HG03175 (cell line): ENCODE results near the gene SLC9C2.
"Not testable (repeated sequence)": the region's sequence is repeated elsewhere in the genome, so short reads cannot be mapped to it uniquely, and the experiment has no call there.

Experiments used
- ATAC-seq: cut with Tn5 transposase; IDR thresholded peaks from one replicate; pipeline ENCODE4 v1.9.1; 2021; ENCODE audit warnings: mild to moderate bottlenecking, moderate library complexity; ENCODE audit not compliant: unreplicated experiment

The SLC9C2 gene

GRCh38 chr1:173590557-173590956 is 12.3 kb downstream of the SLC9C2 start:
- ATAC-seq, result no peak

GRCh38 chr1:173581383-173582079 is 21.3 kb downstream of the SLC9C2 start:
- ATAC-seq, result no peak

- no peak for ATAC-seq
Measured at GRCh38 chr1:173580658-173581057, 22.2 kb downstream of the SLC9C2 start.

GRCh38 chr1:173580071-173580470 is 22.8 kb downstream of the SLC9C2 start:
- no peak for ATAC-seq

DNA sequence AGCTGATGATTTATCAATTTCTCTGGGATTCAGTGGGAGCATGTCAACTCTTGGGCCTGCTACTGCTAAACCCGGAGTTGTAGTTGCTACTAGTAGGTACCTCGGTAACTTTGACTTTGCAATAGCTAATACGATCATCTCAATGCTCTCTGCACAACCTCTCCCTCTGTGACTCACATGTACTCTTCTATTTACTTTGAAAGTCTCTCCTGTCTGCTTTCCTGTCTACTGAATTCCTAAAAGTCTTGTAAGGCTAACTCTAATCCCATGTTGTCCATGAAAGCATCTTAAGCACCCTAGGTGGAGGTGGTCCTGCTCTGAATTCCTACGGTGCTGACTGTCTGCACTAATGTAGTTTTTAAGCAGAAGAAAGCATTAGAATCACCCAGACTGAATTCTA is 29.3 kb downstream of the SLC9C2 start:
- no peak for ATAC-seq

DNA sequence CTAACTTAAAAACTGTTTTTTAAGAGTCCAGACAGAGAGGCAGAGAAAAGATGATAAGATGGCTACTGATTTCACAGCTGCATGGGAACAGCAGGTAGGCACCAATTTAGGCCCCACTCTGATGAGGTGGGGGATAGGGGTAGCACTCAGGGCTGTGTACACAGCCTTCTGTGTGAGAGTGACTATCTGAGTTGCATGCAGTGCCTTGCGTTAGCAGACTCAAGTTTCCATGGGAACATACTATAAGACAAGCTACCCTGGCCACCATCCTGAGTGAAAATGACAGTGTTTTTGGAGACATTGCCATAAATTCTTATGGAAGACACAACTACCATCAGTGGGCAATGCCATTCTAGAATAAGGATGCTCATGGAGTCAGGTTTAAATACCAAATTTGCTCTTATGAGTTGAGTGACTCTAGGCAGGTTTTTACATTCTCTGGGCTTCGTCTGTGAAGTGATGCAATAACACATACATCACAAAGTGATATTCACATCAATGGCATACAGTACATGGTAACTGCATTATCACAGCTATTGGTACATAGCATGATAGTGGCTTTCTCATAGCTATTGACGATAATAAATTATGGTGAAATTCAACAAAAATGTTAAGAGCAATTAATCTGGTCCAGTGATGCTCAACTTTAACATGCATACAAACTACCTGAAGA is 30.5 kb downstream of the SLC9C2 start:
- ATAC-seq, result no peak

GRCh38 chr1:173570370-173571007 is 32.4 kb downstream of the SLC9C2 start:
- no peak for ATAC-seq

DNA sequence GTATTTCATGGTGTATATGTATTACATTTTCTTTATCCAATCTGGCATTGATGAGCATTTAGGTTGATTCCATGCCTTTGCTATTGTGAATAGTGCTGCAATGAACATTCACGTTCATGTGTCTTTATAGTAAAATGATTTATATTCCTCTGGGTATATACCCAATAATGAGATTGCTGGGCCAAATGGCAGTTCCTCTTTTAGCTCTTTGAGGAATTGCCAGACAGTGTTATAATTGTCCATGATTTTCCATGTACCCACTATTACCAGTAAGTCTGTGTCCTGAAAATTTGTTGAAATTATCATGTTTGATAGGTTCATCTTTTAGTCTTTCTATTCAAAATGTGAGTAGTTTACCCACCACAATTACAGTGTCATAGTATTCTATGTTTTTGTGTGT is 34.4 kb downstream of the SLC9C2 start:
- no peak for ATAC-seq

GRCh38 chr1:173563846-173564245 is 39.0 kb downstream of the SLC9C2 start:
- not testable (repeated sequence) for ATAC-seq

DNA sequence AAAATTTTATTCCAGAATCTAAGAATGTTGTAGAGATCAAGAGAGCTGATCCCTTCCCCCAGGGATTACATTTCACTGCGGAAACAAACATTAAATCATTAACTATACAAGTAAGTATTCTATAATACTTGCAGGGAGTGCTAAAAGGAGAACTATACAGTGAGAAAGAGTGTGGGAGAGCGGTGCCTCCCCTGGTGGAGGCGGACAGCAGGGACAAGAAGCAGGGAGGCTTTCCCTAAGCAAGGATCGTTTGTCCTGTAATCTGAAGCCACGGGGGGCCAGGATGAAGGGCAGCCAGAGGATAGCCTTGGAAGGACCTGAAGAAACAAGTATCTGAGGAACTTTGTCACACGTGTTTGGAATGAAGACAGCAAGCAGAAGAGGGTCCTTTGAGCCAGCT is 40.1 kb downstream of the SLC9C2 start:
- no peak for ATAC-seq

DNA sequence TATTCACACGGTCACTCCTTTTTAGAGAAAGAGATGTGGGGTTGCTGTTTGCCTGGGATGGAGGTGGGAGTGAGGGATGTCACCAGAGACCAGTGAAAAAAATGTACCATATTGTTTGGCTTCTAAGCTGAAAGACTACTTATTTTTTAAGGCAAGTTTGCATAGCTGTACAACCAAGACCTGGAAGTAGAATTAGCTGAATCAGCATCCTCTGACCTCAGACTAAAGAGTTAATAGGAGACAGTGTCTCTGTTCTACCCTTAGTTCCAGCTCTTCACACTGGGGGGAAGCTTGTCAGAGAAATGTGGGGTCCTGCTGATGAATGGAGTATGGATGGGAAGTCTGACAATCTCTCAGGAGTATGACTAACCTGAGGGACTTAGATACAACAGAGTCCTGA is 41.6 kb downstream of the SLC9C2 start:
- no peak for ATAC-seq

DNA sequence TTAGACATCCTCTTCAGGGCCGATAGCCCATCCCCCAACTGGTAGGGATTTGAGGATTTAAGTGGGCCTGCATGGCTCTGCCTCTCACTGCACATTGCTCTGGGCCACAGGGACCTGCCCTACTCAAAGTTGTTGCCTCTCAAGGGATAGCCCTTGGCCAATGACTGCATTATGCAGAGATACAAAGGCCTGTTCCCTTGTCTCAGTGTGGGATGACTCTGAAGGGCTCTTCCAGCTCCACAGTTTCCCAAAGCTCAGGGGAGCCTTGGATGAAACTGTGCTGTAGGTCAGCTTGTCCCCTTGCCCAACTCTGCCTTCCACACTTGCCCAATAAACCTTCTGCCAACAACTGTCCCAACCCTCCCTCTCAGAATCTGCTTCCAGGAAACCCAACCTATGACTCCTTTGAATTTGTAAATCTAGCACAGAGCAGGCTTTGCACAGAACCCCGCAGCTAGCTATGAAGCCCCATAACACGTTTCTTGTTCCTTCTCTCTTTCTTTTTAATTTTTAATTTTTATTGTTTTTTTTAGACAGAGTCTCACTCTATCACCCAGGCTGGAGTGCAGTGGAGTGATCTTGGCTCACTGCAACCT is 42.5 kb downstream of the SLC9C2 start:
- no peak for ATAC-seq

GRCh38 chr1:173555651-173556305 is 47.1 kb downstream of the SLC9C2 start:
- ATAC-seq, result no peak

DNA sequence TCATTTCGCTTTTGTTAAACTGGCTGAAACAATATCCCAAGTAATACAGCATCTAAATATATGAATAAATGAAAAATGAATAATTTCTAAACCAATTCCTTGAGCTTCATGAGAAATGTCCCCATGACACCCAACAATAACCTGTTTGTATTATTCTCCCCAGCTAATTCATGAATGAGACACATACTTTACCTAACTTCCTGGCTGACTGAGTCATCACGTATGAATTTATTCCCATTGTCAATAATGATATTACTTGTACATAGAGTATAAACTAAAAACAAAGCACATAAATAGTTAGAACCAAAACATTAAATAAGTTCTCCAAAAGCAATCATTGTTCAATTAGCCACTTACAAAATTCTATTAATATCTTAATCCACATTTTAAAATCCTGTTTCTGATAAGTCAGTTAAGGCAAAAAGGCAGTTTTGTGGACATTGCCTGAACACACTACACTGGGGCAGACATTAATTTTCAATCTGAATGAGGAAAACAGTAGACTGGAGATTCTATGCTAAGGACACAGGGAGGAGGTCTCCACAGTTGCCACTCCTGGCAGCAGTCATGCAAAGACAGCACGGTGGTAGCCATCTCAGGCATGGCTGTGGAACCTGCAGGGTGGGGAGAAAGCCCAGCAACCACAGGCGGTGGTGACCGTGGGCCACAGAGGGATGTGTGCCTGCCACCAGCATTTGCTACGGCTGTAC is 48.2 kb downstream of the SLC9C2 start:
- no peak for ATAC-seq

DNA sequence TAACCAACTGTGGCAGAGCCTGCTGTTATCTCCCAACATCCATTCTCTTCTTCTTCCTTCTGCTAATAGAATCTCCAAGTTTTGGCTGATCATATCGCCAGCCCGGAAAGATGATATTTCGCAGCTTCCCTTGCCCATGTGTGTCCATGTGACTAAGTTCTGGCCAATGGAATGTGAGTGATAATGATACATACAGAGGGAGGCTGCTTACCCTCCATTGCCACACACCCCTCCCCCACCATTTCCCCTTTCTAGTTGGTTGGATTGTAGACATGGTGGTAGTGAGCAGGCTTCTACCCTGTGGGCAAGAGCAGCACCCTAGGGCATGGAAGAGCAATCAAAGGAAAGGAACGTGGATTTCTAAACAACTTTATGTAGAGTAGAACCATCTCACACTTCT is 48.8 kb downstream of the SLC9C2 start:
- no peak for ATAC-seq

- ATAC-seq, result no peak
Measured at GRCh38 chr1:173553312-173553711, 49.6 kb downstream of the SLC9C2 start.

- no peak for ATAC-seq
Measured at GRCh38 chr1:173551699-173552098, 51.2 kb downstream of the SLC9C2 start.

DNA sequence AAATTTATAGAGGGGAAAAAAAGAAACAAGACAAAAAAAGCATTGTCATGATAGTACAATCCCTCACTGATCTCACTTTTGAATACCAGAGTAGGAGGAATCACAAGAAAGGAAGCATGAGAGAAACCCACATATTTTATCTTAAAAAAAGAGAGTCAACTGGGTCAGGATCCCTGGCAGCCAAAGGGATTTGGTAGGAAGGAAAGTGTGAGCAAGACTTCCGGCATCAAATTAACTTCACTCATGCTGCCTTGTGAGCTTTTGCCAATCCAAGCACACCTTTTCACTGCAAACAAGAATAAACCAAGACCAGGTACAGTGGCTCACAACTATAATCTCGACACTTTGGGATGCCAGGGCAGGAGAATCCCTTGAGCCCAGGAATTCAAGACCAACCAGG is 53.1 kb downstream of the SLC9C2 start:
- ATAC-seq, result no peak

DNA sequence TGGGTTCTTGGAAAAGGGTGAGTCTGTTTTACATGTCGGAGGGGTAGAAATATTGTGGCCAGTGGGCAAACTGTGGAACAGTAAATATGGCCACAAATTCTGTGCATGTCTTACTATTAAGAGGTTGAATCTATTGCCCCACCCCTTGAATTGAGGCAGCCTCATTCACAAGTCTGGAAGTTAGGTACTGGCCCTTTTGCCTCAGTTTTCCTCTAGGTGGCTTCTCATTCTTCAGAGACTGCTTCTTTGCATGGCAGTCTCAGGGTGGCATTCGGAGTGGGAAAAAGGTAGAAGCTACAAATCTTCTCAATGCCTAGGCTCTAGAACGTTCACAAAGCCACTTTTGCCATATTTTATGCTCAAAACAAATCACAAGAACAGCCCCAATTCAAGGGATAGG is 57.2 kb downstream of the SLC9C2 start:
- ATAC-seq, result no peak

DNA sequence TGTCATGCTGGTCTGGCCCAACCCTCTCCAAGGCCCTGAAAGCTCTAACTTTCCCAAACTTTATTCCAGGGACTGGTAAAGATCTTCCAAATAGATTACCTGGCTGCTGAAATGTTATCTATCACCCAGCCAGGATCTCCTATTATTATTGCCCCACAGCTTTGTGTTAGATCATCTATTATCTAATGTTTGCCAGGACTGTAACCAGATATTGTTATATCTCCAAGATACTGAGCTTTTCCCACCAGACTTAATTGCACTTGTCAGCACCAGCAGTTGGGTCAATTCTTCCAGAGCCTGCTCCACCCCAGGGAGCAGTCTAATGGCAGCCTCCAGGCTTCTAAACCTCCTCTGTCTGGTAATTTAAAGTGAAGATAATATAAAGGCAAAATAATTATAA is 66.6 kb downstream of the SLC9C2 start:
- no peak for ATAC-seq

DNA sequence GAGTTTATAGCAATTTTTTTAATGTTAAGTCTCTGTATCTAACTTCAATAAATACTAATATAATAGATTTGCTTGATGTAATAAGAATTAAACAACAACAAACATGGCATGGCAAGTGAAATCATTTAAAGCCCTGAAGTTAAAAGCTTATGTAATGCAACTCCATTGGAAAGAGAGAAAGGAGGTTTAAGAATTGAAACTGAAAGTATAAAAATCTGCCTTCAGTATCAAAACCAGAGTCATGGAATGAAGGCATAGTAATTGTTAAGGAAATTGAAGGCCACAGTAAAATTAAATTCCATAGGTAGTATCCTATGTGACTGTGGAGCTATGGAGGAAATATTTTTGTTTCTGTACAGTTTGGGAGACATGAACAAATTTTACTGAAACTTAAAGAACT is 70.6 kb downstream of the SLC9C2 start:
- ATAC-seq, result no peak
